Hair follicular keratinocyte (primary cell): Measurements from ENCODE around the gene CETN2. TPM values are rescaled to one million over a fixed set of nuclear protein-coding genes. Genes with fewer than 3 reads are reported as not detected.

Source experiments
- total RNA-seq: library from RNA; depleted of rRNA; stranded (reverse); fragments of >200 nt; gene quantifications from 2 replicates; pipeline ENCODE4 v1.2.3, GENCODE V29; 2015

The CETN2 gene
- total RNA-seq: 46.8 and 51.5 TPM in 2 replicates

GRCh38 chrX:152830312-152831305, at the start of gene CETN2, which contains the start of gene NSDHL:
Gene CETN2, minus strand, starts transcription at chrX:152830757. Its CDS starts 47 bp downstream, at chrX:152830710.
Gene NSDHL, plus strand, starts transcription at chrX:152831063. Its CDS starts 15,262 bp downstream, at chrX:152846325.

Other genes starting within 250 kb of the CETN2 start
- gene GABRQ, start 192.9 kb downstream of the CETN2 start, total RNA-seq: not detected in 2 replicates
- gene MAGEA3, start 132.0 kb downstream of the CETN2 start, total RNA-seq: not detected in 2 replicates
- not detected in 2 replicates for gene CSAG2, start 121.5 kb downstream of the CETN2 start, total RNA-seq
- not detected in 2 replicates for gene MAGEA2B, start 116.1 kb downstream of the CETN2 start, total RNA-seq
- not detected in 2 replicates for gene CSAG1, start 97.0 kb downstream of the CETN2 start, total RNA-seq
- gene MAGEA12, start 97.0 kb downstream of the CETN2 start, total RNA-seq: not detected in 2 replicates
- gene MAGEA2, start 76.9 kb downstream of the CETN2 start, total RNA-seq: not detected in 2 replicates
- not detected in 2 replicates for gene CSAG3, start 71.5 kb downstream of the CETN2 start, total RNA-seq
- not detected in 2 replicates for gene MAGEA6, start 61.1 kb downstream of the CETN2 start, total RNA-seq
- gene NSDHL, start 306 bp upstream of the CETN2 start, total RNA-seq: 32.7 and 44.9 TPM in 2 replicates
- gene ZNF185, start 67.3 kb upstream of the CETN2 start, total RNA-seq: 7.9 and 25.1 TPM in 2 replicates
- not detected in 2 replicates for gene PNMA5, start 163.4 kb upstream of the CETN2 start, total RNA-seq
- 0.04 and 0.08 TPM in 2 replicates for gene PNMA3, start 225.7 kb upstream of the CETN2 start, total RNA-seq
- gene PNMA6A, start 241.7 kb upstream of the CETN2 start, total RNA-seq: 0.11 TPM in 1 of 2 replicates, not detected in the other